WERI-Rb-1 (cell line): Measurements from ENCODE around the gene EDC3.
A peak's percentile ranks its signal among the peaks of the same experiment; 100 is the strongest.

Experiments used
- DNase-seq: peaks from one replicate; pipeline ENCODE4 v3.0.0-alpha.2; 2020
- H3K27ac ChIP-seq: fragments of 250-450 bp; sonication (Bioruptor Pico); 2 replicates; pipeline ENCODE4 v1.5.1; 2020; ENCODE audit warnings: mild to moderate bottlenecking, moderate library complexity
- H3K27me3 ChIP-seq: fragments of 250-450 bp; sonication (Bioruptor Pico); 2 replicates; pipeline ENCODE4 v1.5.1; 2021; ENCODE audit warnings: mild to moderate bottlenecking, low read depth, moderate library complexity; ENCODE audit not compliant: insufficient read depth, severe bottlenecking
- H3K36me3 ChIP-seq: fragments of 250-450 bp; sonication (Bioruptor Pico); 2 replicates; pipeline ENCODE4 v1.5.1; 2020; ENCODE audit warnings: mild to moderate bottlenecking, moderate library complexity
- H3K4me3 ChIP-seq: 2 replicates; pipeline ENCODE4 v1.5.1; 2011; ENCODE audit warnings: low read depth, mild to moderate bottlenecking, control low read depth, low read length
- H3K9me3 ChIP-seq: fragments of 250-450 bp; sonication (Bioruptor Pico); 2 replicates; pipeline ENCODE4 v1.5.1; 2021; ENCODE audit warnings: mild to moderate bottlenecking, moderate library complexity; ENCODE audit not compliant: severe bottlenecking
- TF ChIP-seq, protein P1 (sequence below): IDR thresholded peaks from 2 replicates; pipeline ENCODE4 v1.5.1; 2011; ENCODE audit warnings: low read depth, mild to moderate bottlenecking, control low read depth, inconsistent platforms, low read length

The EDC3 gene

DNA sequence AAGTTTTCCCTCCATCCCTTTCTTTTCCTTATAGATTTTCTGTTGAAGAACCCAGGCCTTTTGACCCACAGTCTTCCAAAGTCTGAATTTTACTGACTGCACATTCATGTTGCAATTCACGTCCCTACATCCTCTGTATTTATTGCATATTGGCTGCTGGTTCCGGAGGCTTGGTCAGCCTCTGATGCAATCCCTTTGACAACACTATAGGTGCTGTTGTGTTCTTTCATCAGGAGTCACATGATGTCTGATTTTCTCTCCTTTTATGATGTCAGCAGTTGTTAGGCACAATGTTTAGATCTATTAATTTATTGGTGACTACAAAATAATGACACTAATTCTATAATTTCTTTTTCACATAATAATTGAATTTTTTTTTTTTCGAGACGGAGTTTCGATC lies 20.8 kb upstream of the EDC3 start:
- TF ChIP-seq, protein P1, sequence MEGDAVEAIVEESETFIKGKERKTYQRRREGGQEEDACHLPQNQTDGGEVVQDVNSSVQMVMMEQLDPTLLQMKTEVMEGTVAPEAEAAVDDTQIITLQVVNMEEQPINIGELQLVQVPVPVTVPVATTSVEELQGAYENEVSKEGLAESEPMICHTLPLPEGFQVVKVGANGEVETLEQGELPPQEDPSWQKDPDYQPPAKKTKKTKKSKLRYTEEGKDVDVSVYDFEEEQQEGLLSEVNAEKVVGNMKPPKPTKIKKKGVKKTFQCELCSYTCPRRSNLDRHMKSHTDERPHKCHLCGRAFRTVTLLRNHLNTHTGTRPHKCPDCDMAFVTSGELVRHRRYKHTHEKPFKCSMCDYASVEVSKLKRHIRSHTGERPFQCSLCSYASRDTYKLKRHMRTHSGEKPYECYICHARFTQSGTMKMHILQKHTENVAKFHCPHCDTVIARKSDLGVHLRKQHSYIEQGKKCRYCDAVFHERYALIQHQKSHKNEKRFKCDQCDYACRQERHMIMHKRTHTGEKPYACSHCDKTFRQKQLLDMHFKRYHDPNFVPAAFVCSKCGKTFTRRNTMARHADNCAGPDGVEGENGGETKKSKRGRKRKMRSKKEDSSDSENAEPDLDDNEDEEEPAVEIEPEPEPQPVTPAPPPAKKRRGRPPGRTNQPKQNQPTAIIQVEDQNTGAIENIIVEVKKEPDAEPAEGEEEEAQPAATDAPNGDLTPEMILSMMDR, result no peak
- Histone ChIP-seq H3K36me3 (no peaks in the 10 kb centered on the region), H3K4me3 (no peak overlapping the region), H3K9me3 (no peaks in the 10 kb centered on the region), H3K27me3 (no peaks in the 10 kb centered on the region), H3K27ac (no peak overlapping the region)
- DNase-seq, result no peak

DNA sequence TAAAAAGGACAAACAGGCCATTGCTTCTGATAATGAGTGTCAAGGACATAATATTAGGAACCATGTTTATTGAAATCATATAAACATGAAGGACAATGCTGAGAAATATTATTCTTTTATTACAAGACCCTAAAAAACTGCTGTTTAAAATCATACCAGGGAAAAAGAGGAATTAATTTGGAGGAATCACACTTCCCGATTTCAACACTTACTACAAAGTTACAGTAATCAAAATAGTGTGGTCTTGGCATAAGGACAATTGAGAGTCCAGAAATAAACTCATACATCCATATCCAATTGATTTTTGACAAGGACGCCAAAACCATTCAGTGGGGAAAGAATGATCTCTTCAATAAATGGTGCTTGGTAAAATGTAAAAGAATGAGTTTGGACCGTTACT lies 16.5 kb upstream of the EDC3 start:
- DNase-seq, result no peak
- no peaks in the 10 kb centered on the region for H3K36me3 ChIP-seq
- peaks cover 3% of the 10 kb centered on the region for H3K27me3 ChIP-seq
- TF ChIP-seq, protein P1, result no peak
- H3K4me3 ChIP-seq, result no peak overlapping the region
- H3K27ac ChIP-seq, result no peak overlapping the region
- H3K9me3 ChIP-seq, result no peaks in the 10 kb centered on the region

DNA sequence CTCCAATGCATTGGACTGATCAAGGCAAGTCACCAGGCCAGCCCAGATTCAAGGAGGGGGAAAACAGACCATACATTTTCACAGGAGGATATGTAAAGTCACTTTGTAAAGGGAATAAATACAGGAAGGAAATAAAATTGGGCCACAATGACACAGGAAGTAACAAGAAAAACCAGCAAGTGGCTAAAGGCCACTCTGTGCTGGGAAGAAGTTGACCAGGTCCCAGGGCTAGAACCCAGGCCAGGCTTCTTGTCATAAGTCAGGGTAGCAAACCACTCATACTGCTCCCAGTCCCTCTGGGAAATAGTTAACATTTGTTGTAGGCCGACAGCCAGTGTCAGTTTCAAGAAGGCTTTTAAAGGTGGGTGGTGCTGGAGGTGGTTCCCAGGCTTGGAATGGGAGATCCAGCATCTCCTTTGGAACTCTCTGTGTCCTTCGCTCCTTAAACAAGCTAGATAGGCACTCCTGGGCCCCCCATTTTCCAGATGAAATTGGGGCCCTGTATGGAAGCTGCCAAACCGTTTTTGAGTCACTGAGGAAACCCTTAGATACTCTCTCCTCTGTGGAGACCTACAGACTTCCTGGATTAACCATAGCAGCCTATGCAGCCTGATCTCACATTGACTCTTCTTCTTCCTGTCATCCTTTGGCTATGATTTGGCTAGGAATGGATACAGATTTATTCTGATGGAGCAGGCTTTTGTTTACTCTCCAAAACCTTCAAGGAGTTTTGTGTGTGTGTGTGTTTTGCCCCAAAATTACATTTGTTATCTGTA lies 14.7 kb upstream of the EDC3 start:
- Histone ChIP-seq H3K36me3 (no peaks in the 10 kb centered on the region), H3K4me3 (no peak overlapping the region), H3K9me3 (no peaks in the 10 kb centered on the region), H3K27me3 (peaks cover 5% of the 10 kb centered on the region), H3K27ac (no peak overlapping the region)
- DNase-seq, result no peak
- TF ChIP-seq, protein P1, result no peak

DNA sequence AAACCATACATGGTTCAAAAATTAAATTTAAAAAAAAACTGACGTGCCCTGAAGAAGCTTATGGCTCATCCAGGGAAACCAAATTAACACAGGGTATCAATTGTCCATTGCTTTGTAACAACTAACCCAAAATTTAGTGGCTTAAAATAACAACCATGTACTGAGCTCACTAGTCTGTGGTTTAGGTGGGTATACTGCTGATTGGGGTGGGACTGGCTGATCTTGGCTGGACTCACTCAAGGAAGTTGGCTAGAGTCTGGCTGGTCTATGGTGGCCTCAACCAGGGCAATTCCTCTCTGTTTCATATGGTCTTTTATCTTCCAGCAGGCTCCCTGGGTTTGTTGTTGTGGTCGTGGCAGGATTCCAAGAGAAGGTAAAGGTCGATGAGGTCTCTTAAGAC lies 14.1 kb upstream of the EDC3 start:
- Histone ChIP-seq H3K27me3 (peaks cover 7% of the 10 kb centered on the region), H3K4me3 (no peak overlapping the region), H3K36me3 (no peaks in the 10 kb centered on the region), H3K9me3 (no peaks in the 10 kb centered on the region), H3K27ac (no peak overlapping the region)
- no peak for DNase-seq
- TF ChIP-seq, protein P1, result no peak

DNA sequence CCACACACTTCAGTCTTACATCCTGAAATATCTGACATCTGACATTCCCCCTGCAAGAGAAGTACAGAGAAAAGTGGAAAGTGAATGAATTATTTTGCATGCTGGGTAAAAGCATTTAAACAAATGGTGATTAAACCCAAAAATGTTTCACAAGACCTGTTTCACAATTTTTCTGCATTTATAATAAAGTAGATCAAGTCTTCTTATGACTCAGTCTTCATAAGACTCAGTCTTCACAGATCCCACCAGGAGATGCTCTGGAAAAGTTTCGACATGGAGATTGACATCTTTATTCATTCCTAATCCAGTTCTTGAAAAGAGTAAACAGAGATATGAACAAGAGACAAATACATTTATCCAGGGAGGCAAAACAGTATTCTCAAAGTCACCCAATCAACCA lies 13.2 kb upstream of the EDC3 start:
- H3K4me3 ChIP-seq, result no peak overlapping the region
- H3K36me3 ChIP-seq, result no peaks in the 10 kb centered on the region
- H3K9me3 ChIP-seq, result no peaks in the 10 kb centered on the region
- peaks cover 7% of the 10 kb centered on the region for H3K27me3 ChIP-seq
- TF ChIP-seq, protein P1, result no peak
- H3K27ac ChIP-seq, result no peak overlapping the region
- DNase-seq, result no peak

DNA sequence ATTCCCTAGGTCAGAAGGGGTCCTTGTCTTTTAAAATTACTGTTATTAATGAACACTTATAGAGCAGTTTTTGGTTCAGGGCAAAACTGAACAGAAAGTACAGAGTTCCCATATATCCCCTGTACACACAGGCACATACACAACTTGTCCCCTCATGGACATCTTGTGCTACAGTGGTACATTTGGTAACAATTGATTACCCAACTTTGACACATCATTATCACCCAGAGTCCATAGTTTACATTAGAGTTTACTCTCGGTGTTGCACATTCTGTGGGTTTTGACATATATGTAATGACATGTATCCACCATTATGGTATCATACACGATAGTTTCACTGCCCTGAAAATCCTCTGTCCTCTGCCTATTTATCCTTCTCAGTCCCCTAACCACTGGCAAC lies 984 bp upstream of the EDC3 start:
- TF ChIP-seq, protein P1, result no peak
- Histone ChIP-seq H3K27ac (no peak overlapping the region), H3K9me3 (no peaks in the 10 kb centered on the region), H3K36me3 (peaks cover 4% of the 10 kb centered on the region), H3K4me3 (peak overlapping the region; percentile 86), H3K27me3 (peaks cover 20% of the 10 kb centered on the region)
- no peak for DNase-seq
